ENCODE data around the gene MPC2.

Gene MPC2

DNA sequence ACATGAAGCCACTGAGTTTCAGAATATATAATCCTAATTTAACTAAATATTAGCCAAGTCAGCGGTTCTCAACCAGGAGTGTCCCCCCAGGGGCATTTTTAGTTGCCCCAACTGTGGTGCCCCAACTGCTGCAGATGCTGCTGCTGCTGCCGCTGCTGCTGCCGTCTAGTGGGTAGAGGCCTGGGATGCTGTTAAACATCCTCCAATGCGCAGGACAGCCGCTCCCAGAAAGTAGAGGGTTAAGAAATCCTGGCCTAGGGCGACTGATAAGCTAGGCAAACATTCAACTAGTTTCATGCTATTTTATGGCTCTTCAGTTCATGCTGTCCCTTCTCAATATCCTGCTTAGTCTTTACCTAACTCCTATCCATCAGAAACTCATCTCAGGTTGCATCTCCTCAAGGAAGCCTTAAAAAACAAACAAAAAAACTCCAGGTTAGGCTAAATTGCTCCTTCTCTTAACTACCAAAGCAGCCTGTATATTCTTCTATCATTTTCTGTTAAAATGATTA is 10.3 kb downstream of the MPC2 start:
- peak overlapping the region; percentile 76 for H3K27ac ChIP-seq
- no peak for TF ChIP-seq ZFX (IDR thresholded peaks at IDR 0.05)
- TF ChIP-seq, protein P1, sequence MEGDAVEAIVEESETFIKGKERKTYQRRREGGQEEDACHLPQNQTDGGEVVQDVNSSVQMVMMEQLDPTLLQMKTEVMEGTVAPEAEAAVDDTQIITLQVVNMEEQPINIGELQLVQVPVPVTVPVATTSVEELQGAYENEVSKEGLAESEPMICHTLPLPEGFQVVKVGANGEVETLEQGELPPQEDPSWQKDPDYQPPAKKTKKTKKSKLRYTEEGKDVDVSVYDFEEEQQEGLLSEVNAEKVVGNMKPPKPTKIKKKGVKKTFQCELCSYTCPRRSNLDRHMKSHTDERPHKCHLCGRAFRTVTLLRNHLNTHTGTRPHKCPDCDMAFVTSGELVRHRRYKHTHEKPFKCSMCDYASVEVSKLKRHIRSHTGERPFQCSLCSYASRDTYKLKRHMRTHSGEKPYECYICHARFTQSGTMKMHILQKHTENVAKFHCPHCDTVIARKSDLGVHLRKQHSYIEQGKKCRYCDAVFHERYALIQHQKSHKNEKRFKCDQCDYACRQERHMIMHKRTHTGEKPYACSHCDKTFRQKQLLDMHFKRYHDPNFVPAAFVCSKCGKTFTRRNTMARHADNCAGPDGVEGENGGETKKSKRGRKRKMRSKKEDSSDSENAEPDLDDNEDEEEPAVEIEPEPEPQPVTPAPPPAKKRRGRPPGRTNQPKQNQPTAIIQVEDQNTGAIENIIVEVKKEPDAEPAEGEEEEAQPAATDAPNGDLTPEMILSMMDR (conservative IDR thresholded peaks at IDR 0.05), result peak; percentile 84

DNA sequence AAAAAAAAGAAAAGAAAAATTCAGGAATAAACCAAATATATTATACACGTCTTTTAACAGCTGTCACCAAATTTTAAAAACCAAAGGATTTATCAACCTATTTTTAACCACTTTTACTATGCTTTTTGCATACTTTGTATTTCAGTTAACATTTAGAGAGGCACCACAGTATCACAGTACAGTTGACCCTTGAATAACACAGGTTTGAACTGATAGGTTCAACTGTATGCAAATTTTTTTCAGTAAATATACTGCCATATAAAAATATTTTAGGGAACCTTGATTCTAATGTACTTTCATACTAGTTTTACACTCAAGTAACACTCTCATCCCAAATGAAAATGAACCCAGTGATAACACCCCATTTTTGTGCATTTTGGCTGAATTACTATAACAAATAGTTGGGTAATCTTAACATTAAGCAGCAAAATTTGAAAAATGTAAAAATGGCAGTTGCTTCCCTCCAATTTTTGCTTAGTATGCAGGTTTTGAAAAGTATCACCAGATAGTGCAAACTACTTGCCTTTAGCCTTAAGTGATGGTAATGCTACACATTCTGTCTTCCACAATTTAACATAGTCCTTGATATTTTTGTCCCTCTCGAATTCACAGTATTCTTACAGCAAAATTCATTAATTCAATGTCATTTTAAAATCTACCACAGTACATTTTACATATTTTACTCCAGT is 12.2 kb downstream of the MPC2 start:
- no peak for TF ChIP-seq ZFX (IDR thresholded peaks at IDR 0.05)
- TF ChIP-seq, protein P1 (conservative IDR thresholded peaks at IDR 0.05), result no peak
- no peak overlapping the region for H3K27ac ChIP-seq

DNA sequence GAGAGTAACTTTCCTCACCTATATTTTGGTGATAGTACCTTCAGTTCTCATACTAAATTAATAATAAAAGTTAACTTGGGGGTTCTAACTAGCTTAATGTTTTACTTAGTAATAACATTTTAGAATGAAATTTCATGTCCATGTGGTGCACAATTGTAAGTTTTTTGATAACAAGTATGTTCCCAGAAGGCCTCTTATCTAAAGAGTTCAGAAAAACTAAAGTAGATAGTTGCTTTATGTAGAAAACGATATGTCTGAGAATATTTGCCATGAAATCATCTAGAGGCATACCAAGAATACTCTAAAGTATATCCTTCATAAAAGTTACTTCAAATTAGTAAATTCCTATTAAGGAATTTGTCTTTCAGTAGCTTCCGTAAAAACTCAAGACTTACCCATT is 12.8 kb downstream of the MPC2 start:
- TF ChIP-seq ZFX (IDR thresholded peaks at IDR 0.05), result no peak
- TF ChIP-seq, protein P1 (conservative IDR thresholded peaks at IDR 0.05), result no peak
- no peak overlapping the region for H3K27ac ChIP-seq

DNA sequence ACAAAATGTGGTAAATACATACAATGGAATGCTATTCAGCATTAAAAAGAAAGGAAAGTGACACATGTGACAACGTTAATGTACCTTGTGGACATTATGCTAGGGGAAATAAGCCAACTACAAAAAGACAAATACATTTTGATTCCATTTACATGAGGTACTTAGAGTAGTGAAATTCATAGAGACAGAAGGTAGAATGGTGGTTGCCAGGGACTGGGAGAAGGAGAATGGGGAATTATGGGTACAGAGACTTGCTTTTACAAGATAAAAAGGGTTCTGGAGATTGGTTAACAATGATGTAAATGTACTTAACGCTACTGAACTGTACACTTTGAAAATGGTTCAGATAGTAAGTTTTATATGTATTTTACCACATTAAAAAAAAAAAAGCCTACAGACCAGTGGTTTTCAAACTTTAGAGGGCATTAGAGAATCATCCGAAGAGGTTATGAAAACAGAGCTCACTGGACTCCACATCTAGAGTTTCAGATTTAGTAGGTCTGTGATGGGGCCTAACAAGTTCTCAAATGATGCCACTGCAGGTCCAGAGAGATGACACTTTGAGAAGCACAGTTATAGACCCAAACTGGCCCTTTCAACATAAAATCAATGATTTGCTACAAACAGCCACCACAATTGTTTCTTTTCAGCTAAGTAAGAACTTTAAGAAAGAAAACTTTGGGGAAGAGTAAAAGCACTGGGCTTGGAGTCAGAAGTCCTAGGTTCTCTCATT is 13.4 kb downstream of the MPC2 start:
- no peak overlapping the region for H3K27ac ChIP-seq
- TF ChIP-seq ZFX (IDR thresholded peaks at IDR 0.05), result no peak
- TF ChIP-seq, protein P1 (conservative IDR thresholded peaks at IDR 0.05), result no peak

DNA sequence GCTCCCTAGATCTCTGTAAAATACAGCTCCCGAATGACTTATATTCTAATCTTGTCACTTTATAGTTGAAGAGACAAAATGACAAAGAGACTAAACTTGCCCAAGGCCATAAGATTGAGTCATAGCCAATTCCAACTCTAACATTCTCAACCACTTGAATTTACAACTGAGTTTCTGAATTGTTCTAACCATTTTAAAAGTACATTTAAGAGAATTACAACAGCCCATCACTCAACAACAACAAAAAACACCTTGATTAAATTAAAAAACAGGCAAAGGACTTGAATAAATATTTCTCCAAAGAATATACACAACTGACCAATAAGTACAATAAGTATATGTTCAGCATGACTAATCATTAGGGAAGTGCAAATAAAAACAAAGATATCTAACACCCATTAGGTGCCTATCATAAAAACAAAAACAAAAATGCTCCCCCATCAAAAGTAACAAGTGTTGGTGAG is 14.2 kb downstream of the MPC2 start:
- TF ChIP-seq ZFX (IDR thresholded peaks at IDR 0.05), result no peak
- TF ChIP-seq, protein P1 (conservative IDR thresholded peaks at IDR 0.05), result no peak
- H3K27ac ChIP-seq, result no peak overlapping the region

DNA sequence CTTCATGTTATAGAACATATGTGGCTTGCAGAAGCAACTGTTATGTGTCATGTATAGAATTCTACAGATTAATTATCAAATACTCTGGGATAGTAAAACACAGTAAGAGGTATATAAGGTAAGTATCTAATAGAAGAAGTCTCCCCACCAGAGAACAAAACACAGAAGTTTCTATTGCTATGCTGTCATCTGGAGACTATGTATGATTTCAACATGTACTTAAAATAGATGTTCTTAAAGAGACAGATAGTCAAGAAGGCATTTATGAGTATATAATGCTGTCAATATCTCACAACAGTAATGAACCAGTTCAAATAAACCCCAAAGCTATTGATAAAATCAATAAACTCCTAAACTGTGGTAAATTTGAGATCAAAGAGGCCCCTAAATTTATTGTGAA is 14.8 kb downstream of the MPC2 start:
- H3K27ac ChIP-seq, result no peak overlapping the region
- TF ChIP-seq ZFX (IDR thresholded peaks at IDR 0.05), result no peak
- TF ChIP-seq, protein P1 (conservative IDR thresholded peaks at IDR 0.05), result no peak

Measured in C4-2B (cell line).